GM12874 (cell line): Measurements from ENCODE around the gene NTM.

Experiments
- CTCF ChIP-seq: IDR thresholded peaks from 2 replicates; pipeline ENCODE4 v1.5.1; 2011; ENCODE audit warnings: low read depth, mild to moderate bottlenecking, control low read depth, low read length, moderate library complexity; ENCODE audit not compliant: insufficient read depth

The NTM gene

GRCh38 chr11:131910523-131911387 is 540.3 kb downstream of the NTM start:
- no peak for TF ChIP-seq CTCF

GRCh38 chr11:131911388-131912032 is 541.1 kb downstream of the NTM start:
- peak; percentile 51; the same call in 1 of the 2 replicates for TF ChIP-seq CTCF

GRCh38 chr11:131912134-131912533 is 541.7 kb downstream of the NTM start:
- no peak for TF ChIP-seq CTCF

GRCh38 chr11:131913267-131913666 is 542.9 kb downstream of the NTM start:
- no peak for TF ChIP-seq CTCF

GRCh38 chr11:131914361-131914774 is 544.0 kb downstream of the NTM start:
- 0 out of 2 replicates have a peak, but pooled peaks have one; percentile 21 for TF ChIP-seq CTCF

- TF ChIP-seq CTCF, result no peak
Observed at GRCh38 chr11:131916638-131917037, 546.2 kb downstream of the NTM start.

GRCh38 chr11:131917634-131918384 is 547.4 kb downstream of the NTM start:
- TF ChIP-seq CTCF, result no peak
